Measurements from ENCODE around the gene DYNC1LI1. TPM values are rescaled to one million over a fixed set of nuclear protein-coding genes. Genes with fewer than 3 reads are reported as not detected.
A peak's percentile ranks its signal among the peaks of the same experiment; 100 is the strongest.

Gene DYNC1LI1
- total and polyA plus RNA-seq, 2 donors (not counting 1 experiment from before 2014, with no cell fraction given): 44.1 to 49.8 TPM

DNA sequence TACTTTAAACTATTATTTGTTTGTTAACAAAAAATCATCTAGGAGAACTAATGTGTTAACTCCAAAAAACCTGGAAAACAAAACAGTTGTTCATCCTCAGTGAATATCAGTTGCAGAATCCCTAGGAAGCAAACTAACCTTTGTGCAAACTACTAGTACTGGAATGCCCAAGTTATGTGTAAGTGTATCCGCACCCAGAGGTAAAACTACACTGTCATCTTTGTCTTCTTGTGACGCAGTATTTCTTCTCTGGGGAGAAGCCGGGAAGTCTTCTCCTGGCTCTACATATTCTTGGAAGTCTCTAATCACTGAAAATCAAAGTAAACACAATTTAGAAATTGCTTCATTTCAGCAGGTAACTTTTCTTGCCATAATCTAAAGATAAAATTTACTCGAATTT is 29.8 kb downstream of the DYNC1LI1 start:
- Histone ChIP-seq H3K9ac (ENCODE audit: insufficient read depth, low read length) (peak overlapping the region; percentile 2), H3K27me3 (ENCODE audit: control insufficient read depth, insufficient read depth, low read length) (no peaks in the 10 kb centered on the region), H3K4me2 (ENCODE audit: extremely low read depth, insufficient read depth, low read length) (no peak overlapping the region), H2AFZ (ENCODE audit: low read length) (no peak overlapping the region), H4K20me1 (ENCODE audit: control insufficient read depth, extremely low read depth, insufficient read depth, low read length) (no peaks in the 10 kb centered on the region), H3K9me3 (ENCODE audit: control insufficient read depth, insufficient read depth, low read depth, low read length) (no peaks in the 10 kb centered on the region), H3K4me1 (ENCODE audit: control insufficient read depth, extremely low read depth, insufficient read depth, low read length) (peaks cover 2% of the 10 kb centered on the region), H3K4me3 (replicated peaks in 1 of 4; ENCODE audit: control extremely low read depth in 1 of 4, insufficient read depth in 1 of 4, low read depth in 3 of 4, low read length in 4 of 4) (no peak overlapping the region), H3K79me2 (ENCODE audit: control insufficient read depth, insufficient read depth, low read length) (peaks cover 5% of the 10 kb centered on the region), H3K36me3 (ENCODE audit: control insufficient read depth, insufficient read depth, low read length) (no peaks in the 10 kb centered on the region), H3K27ac (ENCODE audit: insufficient read depth, low read length) (no peak overlapping the region)
- DNase-seq (ENCODE audit: low read depth in 2 of 2): no peak
- no peak for TF ChIP-seq EZH2 (IDR thresholded peaks at IDR 0.05; ENCODE audit: low read length, missing control alignments)
- no peak for TF ChIP-seq CTCF (conservative IDR thresholded peaks at IDR 0.05 in 1 of 2, IDR thresholded peaks at IDR 0.05 in 1 of 2; ENCODE audit: low read depth in 1 of 2, low read length in 2 of 2)

- H3K27me3 ChIP-seq (ENCODE audit: control insufficient read depth, insufficient read depth, low read length): no peaks in the 10 kb centered on the region
- no peaks in the 10 kb centered on the region for H3K79me2 ChIP-seq (ENCODE audit: control insufficient read depth, insufficient read depth, low read length)
- TF ChIP-seq EZH2 (IDR thresholded peaks at IDR 0.05; ENCODE audit: low read length, missing control alignments) (no peak), CTCF (conservative IDR thresholded peaks at IDR 0.05 in 1 of 2, IDR thresholded peaks at IDR 0.05 in 1 of 2; ENCODE audit: low read depth in 1 of 2, low read length in 2 of 2) (no peak)
- H2AFZ ChIP-seq (ENCODE audit: low read length): no peak overlapping the region
- H3K36me3 ChIP-seq (ENCODE audit: control insufficient read depth, insufficient read depth, low read length): no peaks in the 10 kb centered on the region
- no peak overlapping the region for H3K4me2 ChIP-seq (ENCODE audit: extremely low read depth, insufficient read depth, low read length)
- H3K9ac ChIP-seq (ENCODE audit: insufficient read depth, low read length): no peak overlapping the region
- no peaks in the 10 kb centered on the region for H3K4me1 ChIP-seq (ENCODE audit: control insufficient read depth, extremely low read depth, insufficient read depth, low read length)
- H4K20me1 ChIP-seq (ENCODE audit: control insufficient read depth, extremely low read depth, insufficient read depth, low read length): no peaks in the 10 kb centered on the region
- no peak for DNase-seq (ENCODE audit: low read depth in 2 of 2)
- no peak overlapping the region for H3K4me3 ChIP-seq (replicated peaks in 1 of 4; ENCODE audit: control extremely low read depth in 1 of 4, insufficient read depth in 1 of 4, low read depth in 3 of 4, low read length in 4 of 4)
- H3K9me3 ChIP-seq (ENCODE audit: control insufficient read depth, insufficient read depth, low read depth, low read length): no peaks in the 10 kb centered on the region
- no peak overlapping the region for H3K27ac ChIP-seq (ENCODE audit: insufficient read depth, low read length)
These were observed 38.2 kb downstream of the DYNC1LI1 start for GRCh38 chr3:32532434-32532833.

DNA sequence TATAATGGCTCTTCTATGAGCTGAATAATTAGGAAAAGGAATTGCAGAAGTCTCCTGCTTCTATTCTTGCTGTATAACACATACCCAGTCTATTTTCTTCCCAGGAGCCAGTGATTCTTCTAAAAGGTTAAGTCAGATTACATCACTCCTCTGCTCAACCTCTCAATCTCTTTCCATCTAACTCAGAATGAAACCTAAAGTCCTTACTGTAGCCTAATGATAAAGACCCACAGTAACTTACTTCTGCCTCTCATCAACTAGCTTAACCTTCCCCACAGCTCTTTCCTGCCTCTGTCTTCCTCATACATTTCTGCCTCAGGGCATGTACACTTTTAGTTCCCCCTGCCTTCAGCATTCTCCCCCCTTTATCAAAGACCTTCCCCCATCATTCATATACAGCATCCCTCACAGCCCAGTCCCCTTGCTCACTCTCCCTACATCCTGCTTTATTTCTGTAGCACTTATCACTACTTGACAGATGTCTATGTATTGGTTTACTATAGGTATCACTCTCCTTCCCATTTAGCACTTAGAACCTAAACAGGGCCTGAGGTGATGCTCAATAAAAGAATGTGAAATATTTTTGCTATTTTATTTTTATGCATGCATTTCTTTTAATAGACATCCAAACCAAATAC is 39.5 kb downstream of the DYNC1LI1 start:
- Histone ChIP-seq H3K27me3 (ENCODE audit: control insufficient read depth, insufficient read depth, low read length) (no peaks in the 10 kb centered on the region), H3K27ac (ENCODE audit: insufficient read depth, low read length) (no peak overlapping the region), H3K9me3 (ENCODE audit: control insufficient read depth, insufficient read depth, low read depth, low read length) (no peaks in the 10 kb centered on the region), H4K20me1 (ENCODE audit: control insufficient read depth, extremely low read depth, insufficient read depth, low read length) (no peaks in the 10 kb centered on the region), H3K9ac (ENCODE audit: insufficient read depth, low read length) (no peak overlapping the region), H3K4me2 (ENCODE audit: extremely low read depth, insufficient read depth, low read length) (no peak overlapping the region), H3K79me2 (ENCODE audit: control insufficient read depth, insufficient read depth, low read length) (no peaks in the 10 kb centered on the region), H3K4me3 (replicated peaks in 1 of 4; ENCODE audit: control extremely low read depth in 1 of 4, insufficient read depth in 1 of 4, low read depth in 3 of 4, low read length in 4 of 4) (no peak overlapping the region), H2AFZ (ENCODE audit: low read length) (no peak overlapping the region), H3K36me3 (ENCODE audit: control insufficient read depth, insufficient read depth, low read length) (peaks cover 2% of the 10 kb centered on the region), H3K4me1 (ENCODE audit: control insufficient read depth, extremely low read depth, insufficient read depth, low read length) (no peaks in the 10 kb centered on the region)
- TF ChIP-seq EZH2 (IDR thresholded peaks at IDR 0.05; ENCODE audit: low read length, missing control alignments) (no peak), CTCF (conservative IDR thresholded peaks at IDR 0.05 in 1 of 2, IDR thresholded peaks at IDR 0.05 in 1 of 2; ENCODE audit: low read depth in 1 of 2, low read length in 2 of 2) (no peak)
- DNase-seq (ENCODE audit: low read depth in 2 of 2): no peak
